GM18861 (cell line): Measurements from ENCODE around the gene ABHD2.
"Not testable (repeated sequence)": the region's sequence is repeated elsewhere in the genome, so short reads cannot be mapped to it uniquely, and the experiment has no call there.

ENCODE experiments used
- ATAC-seq: cut with Tn5 transposase; IDR thresholded peaks from one replicate; pipeline ENCODE4 v1.9.1; 2021; ENCODE audit not compliant: unreplicated experiment

ABHD2 gene

GRCh38 chr15:89075101-89075640 is 13.1 kb upstream of the ABHD2 start:
- ATAC-seq = no peak

GRCh38 chr15:89075846-89076245 is 12.4 kb upstream of the ABHD2 start:
- ATAC-seq = no peak

GRCh38 chr15:89077750-89078149 is 10.5 kb upstream of the ABHD2 start:
- ATAC-seq = no peak

- ATAC-seq = no peak
Measured at GRCh38 chr15:89078851-89079810, 9.1 kb upstream of the ABHD2 start.

GRCh38 chr15:89081878-89082277 is 6.4 kb upstream of the ABHD2 start:
- no peak for ATAC-seq

GRCh38 chr15:89083246-89083645 is 5.0 kb upstream of the ABHD2 start:
- ATAC-seq = no peak

GRCh38 chr15:89085289-89085926 is 2.8 kb upstream of the ABHD2 start:
- ATAC-seq = no peak

- not testable (repeated sequence) for ATAC-seq
Measured at GRCh38 chr15:89085933-89086332, 2.3 kb upstream of the ABHD2 start.

- ATAC-seq = not testable (repeated sequence)
Measured at GRCh38 chr15:89086390-89086789, 1.9 kb upstream of the ABHD2 start.

GRCh38 chr15:89087161-89087829 is 961 bp upstream of the ABHD2 start:
- no peak for ATAC-seq

GRCh38 chr15:89088605-89089315 is 504 bp downstream of the ABHD2 start:
- ATAC-seq = no peak

GRCh38 chr15:89089316-89090230 is 1.3 kb downstream of the ABHD2 start:
- ATAC-seq = no peak

- peak; percentile 28 for ATAC-seq
Measured at GRCh38 chr15:89090791-89091626, 2.8 kb downstream of the ABHD2 start.

- no peak for ATAC-seq
Measured at GRCh38 chr15:89091627-89092220, 3.5 kb downstream of the ABHD2 start.

- ATAC-seq = no peak
Measured at GRCh38 chr15:89093509-89093908, 5.3 kb downstream of the ABHD2 start.

GRCh38 chr15:89095073-89095472 is 6.8 kb downstream of the ABHD2 start:
- no peak for ATAC-seq

- no peak for ATAC-seq
Measured at GRCh38 chr15:89095556-89095955, 7.3 kb downstream of the ABHD2 start.

GRCh38 chr15:89096664-89097063 is 8.4 kb downstream of the ABHD2 start:
- no peak for ATAC-seq
